ENCODE measurements around the gene SHROOM2. TPM values are rescaled to one million over a fixed set of nuclear protein-coding genes. Genes with fewer than 3 reads are reported as not detected.

The SHROOM2 gene
- total RNA-seq, 4 donors from 2014 or later = 7.8 to 13.2 (median 11.2) TPM

DNA sequence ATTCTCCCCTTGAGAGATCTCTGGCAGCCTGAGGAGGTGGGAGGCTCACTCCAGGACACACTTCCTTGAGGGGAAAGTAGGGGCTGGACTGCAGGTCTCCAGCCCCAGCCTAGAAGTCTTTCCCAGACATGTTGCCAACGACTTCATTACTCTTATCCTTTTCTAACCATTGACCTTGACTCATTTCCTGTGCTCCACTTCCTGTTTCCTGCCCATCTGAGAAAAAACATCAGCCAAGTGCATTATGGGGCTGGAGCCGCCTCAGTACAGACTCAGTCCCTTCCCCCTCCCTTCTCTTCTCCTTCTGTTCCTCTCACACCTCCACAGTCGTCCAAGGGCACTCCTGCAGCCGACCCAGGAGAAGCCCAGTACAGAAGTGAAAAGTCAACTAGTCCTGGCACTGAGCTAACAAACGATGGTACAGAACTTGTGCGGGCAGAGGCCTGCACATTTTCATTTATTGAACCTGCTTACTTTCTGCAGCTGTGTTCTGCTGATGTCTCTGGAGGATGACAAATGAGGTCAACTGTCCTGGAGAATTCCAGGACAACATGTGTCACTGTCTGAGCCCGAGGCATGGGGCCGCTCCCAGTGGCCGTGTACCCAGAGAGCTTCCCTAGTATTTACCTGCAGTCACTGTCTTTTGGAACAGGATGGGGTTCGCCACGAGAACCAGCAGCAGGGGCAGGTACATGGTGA lies 40.7 kb upstream of the SHROOM2 start:
- H3K36me3 ChIP-seq = no peaks in the 10 kb centered on the region
- TF ChIP-seq POLR2A (IDR thresholded peaks at IDR 0.05) = no peak
- TF ChIP-seq, protein P1, sequence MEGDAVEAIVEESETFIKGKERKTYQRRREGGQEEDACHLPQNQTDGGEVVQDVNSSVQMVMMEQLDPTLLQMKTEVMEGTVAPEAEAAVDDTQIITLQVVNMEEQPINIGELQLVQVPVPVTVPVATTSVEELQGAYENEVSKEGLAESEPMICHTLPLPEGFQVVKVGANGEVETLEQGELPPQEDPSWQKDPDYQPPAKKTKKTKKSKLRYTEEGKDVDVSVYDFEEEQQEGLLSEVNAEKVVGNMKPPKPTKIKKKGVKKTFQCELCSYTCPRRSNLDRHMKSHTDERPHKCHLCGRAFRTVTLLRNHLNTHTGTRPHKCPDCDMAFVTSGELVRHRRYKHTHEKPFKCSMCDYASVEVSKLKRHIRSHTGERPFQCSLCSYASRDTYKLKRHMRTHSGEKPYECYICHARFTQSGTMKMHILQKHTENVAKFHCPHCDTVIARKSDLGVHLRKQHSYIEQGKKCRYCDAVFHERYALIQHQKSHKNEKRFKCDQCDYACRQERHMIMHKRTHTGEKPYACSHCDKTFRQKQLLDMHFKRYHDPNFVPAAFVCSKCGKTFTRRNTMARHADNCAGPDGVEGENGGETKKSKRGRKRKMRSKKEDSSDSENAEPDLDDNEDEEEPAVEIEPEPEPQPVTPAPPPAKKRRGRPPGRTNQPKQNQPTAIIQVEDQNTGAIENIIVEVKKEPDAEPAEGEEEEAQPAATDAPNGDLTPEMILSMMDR (IDR thresholded peaks at IDR 0.05) = no peak
- H3K4me1 ChIP-seq = no peaks in the 10 kb centered on the region
- peaks cover 0 to 3% (median 0%) of the 10 kb centered on the region in 3 donors for H3K9me3 ChIP-seq
- no peak overlapping the region for H3K4me3 ChIP-seq
- no peaks in the 10 kb centered on the region for H3K27me3 ChIP-seq
- intact Hi-C loops (cut with DNase I) = no loop called here
- peak overlapping the region in 2 of 4 donors; percentile 6 to 33 for H3K27ac ChIP-seq
- WGBS, 2 donors = 7 to 34% methylated on average over 3 of the region's 11 CpGs
- no peak for DNase-seq

DNA sequence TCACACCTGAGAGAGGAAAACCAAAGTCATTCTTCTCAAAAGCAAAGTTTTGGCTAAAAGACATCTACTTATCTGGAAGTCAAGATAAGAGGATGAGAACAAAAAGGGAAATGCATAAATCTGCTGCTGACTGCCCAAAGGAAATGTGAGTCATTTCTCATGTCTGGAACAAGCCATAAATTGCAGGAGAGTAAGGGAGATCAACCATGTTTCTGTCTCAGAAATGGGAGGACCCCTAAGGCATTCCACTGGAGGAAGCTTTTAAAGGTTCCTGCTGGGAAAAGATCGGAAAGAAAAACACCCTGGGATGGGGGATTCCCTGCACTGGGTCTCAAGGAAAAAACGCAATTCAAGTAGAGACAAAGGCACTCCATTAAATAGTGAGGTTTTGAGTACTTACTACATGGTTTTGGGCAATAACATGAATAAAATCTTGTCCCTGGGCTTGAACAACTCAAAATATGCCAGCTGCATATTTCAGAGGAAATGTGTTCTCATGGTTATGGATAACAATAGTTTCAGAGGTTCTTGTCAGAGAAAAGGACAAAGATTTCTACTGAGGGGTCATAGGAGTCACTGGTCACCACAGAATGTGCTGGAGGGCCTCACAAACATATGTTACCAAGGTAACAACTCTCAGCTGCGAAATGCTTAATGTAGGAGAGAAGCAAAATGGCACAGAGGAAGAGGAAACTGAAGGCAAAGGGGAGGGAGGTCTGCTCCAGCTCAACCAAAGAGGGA lies 39.9 kb upstream of the SHROOM2 start:
- Histone ChIP-seq H3K36me3 (no peaks in the 10 kb centered on the region), H3K4me1 (no peaks in the 10 kb centered on the region), H3K9me3 (peaks cover 0 to 3% (median 0%) of the 10 kb centered on the region in 3 donors), H3K4me3 (no peak overlapping the region), H3K27me3 (no peaks in the 10 kb centered on the region), H3K27ac (peak overlapping the region in 2 of 4 donors; percentile 6 to 33)
- intact Hi-C loops (cut with DNase I) = no loop called here
- WGBS, 2 donors = 9 to 25% methylated on average over 3 of the region's 3 CpGs
- DNase-seq = no peak
- TF ChIP-seq POLR2A (IDR thresholded peaks at IDR 0.05) = no peak
- TF ChIP-seq, protein P1 (IDR thresholded peaks at IDR 0.05) = no peak

DNA sequence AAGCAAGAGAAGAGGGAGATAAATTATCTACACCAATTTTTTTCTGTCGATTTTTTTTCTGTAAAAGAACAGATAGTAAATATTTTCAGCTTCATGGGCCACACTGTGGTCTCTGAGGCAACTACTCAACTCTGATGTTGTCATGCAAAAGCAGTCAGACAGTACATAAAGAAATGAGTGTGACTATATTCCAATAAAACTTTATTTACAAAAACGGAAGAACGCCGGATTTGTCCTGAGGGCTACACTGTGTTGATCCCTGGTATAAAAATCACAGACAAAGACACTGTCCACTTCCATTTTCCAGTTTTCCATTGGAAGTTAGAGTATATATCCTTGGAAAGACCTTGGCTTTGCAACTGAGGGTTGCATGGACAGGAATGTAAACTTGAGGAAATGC lies 38.6 kb upstream of the SHROOM2 start:
- 86 to 91% methylated on average over 4 of the region's 4 CpGs for WGBS, 2 donors
- no peaks in the 10 kb centered on the region for H3K4me1 ChIP-seq
- no peaks in the 10 kb centered on the region for H3K27me3 ChIP-seq
- H3K9me3 ChIP-seq = peaks cover 0 to 3% (median 0%) of the 10 kb centered on the region in 3 donors
- TF ChIP-seq POLR2A (IDR thresholded peaks at IDR 0.05) = no peak
- TF ChIP-seq, protein P1 (IDR thresholded peaks at IDR 0.05) = no peak
- DNase-seq = no peak
- intact Hi-C loops (cut with DNase I) = no loop called here
- H3K36me3 ChIP-seq = no peaks in the 10 kb centered on the region
- H3K27ac ChIP-seq = no peak overlapping the region
- H3K4me3 ChIP-seq = no peak overlapping the region

DNA sequence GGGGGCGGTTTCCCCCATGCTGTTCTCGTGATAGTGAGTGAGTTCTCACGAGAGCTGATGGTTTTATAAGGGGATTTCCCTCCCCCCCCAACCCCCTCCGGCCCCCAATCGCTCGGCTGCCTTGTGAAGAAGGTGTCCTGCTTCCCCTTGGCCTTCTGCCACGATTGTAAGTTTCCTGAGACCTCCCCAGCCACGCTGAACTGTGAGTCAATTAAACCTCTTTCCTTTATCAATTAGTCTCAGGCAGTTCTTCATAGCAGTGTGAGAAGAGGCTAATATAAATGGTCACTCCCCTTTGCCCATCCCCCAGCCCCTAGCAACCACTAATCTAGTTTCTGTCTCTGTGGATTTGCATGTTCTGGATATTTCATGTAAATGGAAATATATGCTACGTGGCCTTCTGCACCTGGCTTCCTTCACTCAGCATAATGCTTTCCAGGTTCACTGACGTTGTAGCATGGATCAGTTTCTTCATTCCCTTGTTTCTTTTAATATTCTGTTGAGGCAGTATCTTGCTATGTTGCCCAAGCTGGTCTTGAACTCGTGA lies 37.0 kb upstream of the SHROOM2 start:
- intact Hi-C loops (cut with DNase I) = no loop called here
- WGBS, 2 donors = 51 to 77% methylated on average over 5 to 6 of the region's 11 CpGs
- no peak for TF ChIP-seq POLR2A (IDR thresholded peaks at IDR 0.05)

DNA sequence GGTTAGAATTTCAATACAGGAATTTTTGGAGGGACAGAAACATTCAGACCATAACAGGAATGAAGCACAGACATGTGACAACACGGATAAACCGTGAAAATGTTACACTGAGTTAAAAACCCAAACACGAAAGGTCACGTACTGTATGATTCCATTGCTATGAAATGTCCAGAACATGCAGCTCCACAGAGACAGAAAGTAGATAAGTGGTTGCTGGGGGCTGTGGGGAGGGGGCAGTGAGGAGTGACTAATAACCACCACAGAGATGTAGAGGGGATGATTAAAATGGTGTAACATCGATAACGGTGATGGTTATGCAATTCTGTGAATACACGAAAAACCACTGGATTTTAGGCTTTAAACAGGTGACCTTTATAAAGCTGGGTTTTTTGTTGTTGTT lies 28.9 kb upstream of the SHROOM2 start:
- Histone ChIP-seq H3K27ac (no peak overlapping the region), H3K27me3 (no peaks in the 10 kb centered on the region), H3K4me3 (no peak overlapping the region), H3K4me1 (no peaks in the 10 kb centered on the region), H3K9me3 (no peaks in the 10 kb centered on the region), H3K36me3 (no peaks in the 10 kb centered on the region)
- TF ChIP-seq, protein P1 (IDR thresholded peaks at IDR 0.05) = no peak
- TF ChIP-seq POLR2A (IDR thresholded peaks at IDR 0.05) = no peak
- DNase-seq = no peak
- intact Hi-C loops (cut with DNase I) = no loop called here
- WGBS, 2 donors = 86 to 93% methylated on average over 7 of the region's 7 CpGs

More for the DNA sequence above, 37.0 kb upstream of the SHROOM2 start:
- Histone ChIP-seq H3K36me3 (no peaks in the 10 kb centered on the region), H3K27ac (no peak overlapping the region), H3K4me3 (no peak overlapping the region), H3K4me1 (no peaks in the 10 kb centered on the region), H3K27me3 (no peaks in the 10 kb centered on the region), H3K9me3 (peaks cover 0 to 3% (median 0%) of the 10 kb centered on the region in 3 donors)
- no peak for DNase-seq

Measured in esophagus squamous epithelium (tissue), 5 donors.